Duodenal mucosa (tissue), 2 donors: ENCODE results near the gene DES.

Experiments used
- H3K27ac ChIP-seq: one replicate; pipeline ENCODE4 v1.7.0; 2013; ENCODE audit warnings: low read depth, low read length
- H3K27me3 ChIP-seq, 2 donors: one replicate each; pipeline ENCODE4 v1.7.0; 2013; ENCODE audit warnings: low read length in 2 of 2, control low read depth in 1 of 2; ENCODE audit not compliant: insufficient read depth in 2 of 2, control insufficient read depth in 1 of 2
- H3K36me3 ChIP-seq, 2 donors: one replicate each; pipeline ENCODE4 v1.7.0; 2013; ENCODE audit warnings: low read length in 2 of 2, control low read depth in 1 of 2; ENCODE audit not compliant: insufficient read depth in 2 of 2, control insufficient read depth in 1 of 2
- H3K4me1 ChIP-seq, 2 donors: one replicate each; pipeline ENCODE4 v1.7.0; 2013; ENCODE audit warnings: low read length in 2 of 2, control low read depth in 1 of 2; ENCODE audit not compliant: insufficient read depth in 2 of 2, control insufficient read depth in 1 of 2
- H3K4me3 ChIP-seq, 2 donors: one replicate each; pipeline ENCODE4 v1.7.0; 2013; ENCODE audit warnings: low read length in 2 of 2, low read depth in 1 of 2
- H3K9ac ChIP-seq, 2 donors: one replicate each; pipeline ENCODE4 v1.7.0; 2013; ENCODE audit warnings: low read length in 2 of 2, low read depth in 1 of 2
- H3K9me3 ChIP-seq, 2 donors: one replicate each; pipeline ENCODE4 v1.7.0; 2013; ENCODE audit warnings: low read length in 2 of 2, control low read depth in 1 of 2; ENCODE audit not compliant: control insufficient read depth in 1 of 2

DES gene

GRCh38 chr2:219399716-219400478 lies 18.3 kb upstream of the DES start:
- no peaks in the 10 kb centered on the region for H3K27me3 ChIP-seq
- peak overlapping the region in 1 of 2 donors; percentile 30 for H3K4me3 ChIP-seq
- H3K36me3 ChIP-seq: no peaks in the 10 kb centered on the region
- H3K4me1 ChIP-seq: peaks cover 18 to 30% of the 10 kb centered on the region in 2 donors
- H3K27ac ChIP-seq: no peak overlapping the region
- H3K9ac ChIP-seq: peak overlapping the region in 1 of 2 donors; percentile 25
- H3K9me3 ChIP-seq: no peaks in the 10 kb centered on the region

- no peaks in the 10 kb centered on the region for H3K27me3 ChIP-seq
- H3K9me3 ChIP-seq: no peaks in the 10 kb centered on the region
- no peak overlapping the region for H3K27ac ChIP-seq
- peaks cover 18 to 30% of the 10 kb centered on the region in 2 donors for H3K4me1 ChIP-seq
- H3K9ac ChIP-seq: no peak overlapping the region
- no peak overlapping the region for H3K4me3 ChIP-seq
- no peaks in the 10 kb centered on the region for H3K36me3 ChIP-seq
Observed at GRCh38 chr2:219400562-219400961, 17.6 kb upstream of the DES start.

- Histone ChIP-seq H3K36me3 (no peaks in the 10 kb centered on the region), H3K9me3 (no peaks in the 10 kb centered on the region), H3K27me3 (no peaks in the 10 kb centered on the region), H3K4me3 (no peak overlapping the region), H3K9ac (no peak overlapping the region), H3K27ac (no peak overlapping the region), H3K4me1 (peaks cover 18 to 30% of the 10 kb centered on the region in 2 donors)
Observed at GRCh38 chr2:219401606-219402005, 16.6 kb upstream of the DES start.

GRCh38 chr2:219402665-219403515 lies 15.3 kb upstream of the DES start:
- no peaks in the 10 kb centered on the region for H3K9me3 ChIP-seq
- no peaks in the 10 kb centered on the region for H3K27me3 ChIP-seq
- no peak overlapping the region for H3K4me3 ChIP-seq
- no peaks in the 10 kb centered on the region for H3K36me3 ChIP-seq
- H3K9ac ChIP-seq: no peak overlapping the region
- H3K4me1 ChIP-seq: peaks cover 18 to 29% of the 10 kb centered on the region in 2 donors
- H3K27ac ChIP-seq: no peak overlapping the region

- Histone ChIP-seq H3K27me3 (no peaks in the 10 kb centered on the region), H3K9me3 (no peaks in the 10 kb centered on the region), H3K36me3 (no peaks in the 10 kb centered on the region), H3K4me3 (no peak overlapping the region), H3K27ac (no peak overlapping the region), H3K4me1 (peaks cover 14 to 21% of the 10 kb centered on the region in 2 donors), H3K9ac (no peak overlapping the region)
Observed at GRCh38 chr2:219403861-219404260, 14.3 kb upstream of the DES start.

- Histone ChIP-seq H3K4me3 (no peak overlapping the region), H3K27ac (no peak overlapping the region), H3K9ac (no peak overlapping the region), H3K27me3 (no peaks in the 10 kb centered on the region), H3K9me3 (no peaks in the 10 kb centered on the region), H3K4me1 (peaks cover 9 to 15% of the 10 kb centered on the region in 2 donors), H3K36me3 (no peaks in the 10 kb centered on the region)
Observed at GRCh38 chr2:219404291-219404910, 13.8 kb upstream of the DES start.

- Histone ChIP-seq H3K36me3 (no peaks in the 10 kb centered on the region), H3K9ac (no peak overlapping the region), H3K4me3 (no peak overlapping the region), H3K27me3 (no peaks in the 10 kb centered on the region), H3K9me3 (no peaks in the 10 kb centered on the region), H3K4me1 (peaks cover 3 to 10% of the 10 kb centered on the region in 2 donors), H3K27ac (no peak overlapping the region)
Observed at GRCh38 chr2:219404954-219405353, 13.2 kb upstream of the DES start.

GRCh38 chr2:219405451-219405850 lies 12.7 kb upstream of the DES start:
- Histone ChIP-seq H3K4me1 (peaks cover 0 to 6% of the 10 kb centered on the region in 2 donors), H3K36me3 (no peaks in the 10 kb centered on the region), H3K9me3 (no peaks in the 10 kb centered on the region), H3K27me3 (no peaks in the 10 kb centered on the region), H3K27ac (no peak overlapping the region), H3K9ac (no peak overlapping the region), H3K4me3 (no peak overlapping the region)

- H3K4me1 ChIP-seq: peaks cover 0 to 6% of the 10 kb centered on the region in 2 donors
- H3K9ac ChIP-seq: no peak overlapping the region
- H3K27me3 ChIP-seq: no peaks in the 10 kb centered on the region
- H3K36me3 ChIP-seq: no peaks in the 10 kb centered on the region
- peak overlapping the region; percentile 25 for H3K27ac ChIP-seq
- no peak overlapping the region for H3K4me3 ChIP-seq
- H3K9me3 ChIP-seq: no peaks in the 10 kb centered on the region
Observed at GRCh38 chr2:219405958-219406860, 12.0 kb upstream of the DES start.
